HEK293 (cell line): ENCODE data around the gene DLK1.

Source experiments
- HOXA7 ChIP-seq: sonication (generic); formaldehyde crosslinking; IDR thresholded peaks from 2 replicates; pipeline ENCODE4 v1.8.1; 2022; ENCODE audit warnings: missing genetic modification reagents, borderline replicate concordance
- YY1 ChIP-seq: fragments of 450-650 bp; formaldehyde crosslinking; IDR thresholded peaks from 2 replicates; pipeline ENCODE4 v1.5.1; 2018; ENCODE audit warnings: missing biosample characterization, missing genetic modification characterization
- ZBTB7A ChIP-seq: fragments of 450-650 bp; formaldehyde crosslinking; IDR thresholded peaks from 2 replicates; pipeline ENCODE4 v1.5.1; 2016; ENCODE audit warnings: low read depth, missing biosample characterization, missing genetic modification characterization
- ZNF121 ChIP-seq: fragments of 450-650 bp; formaldehyde crosslinking; IDR thresholded peaks from 2 replicates; pipeline ENCODE4 v1.5.1; 2016; ENCODE audit warnings: missing biosample characterization, missing genetic modification characterization
- ZNF133 ChIP-seq: fragments of 450-650 bp; formaldehyde crosslinking; IDR thresholded peaks from 2 replicates; pipeline ENCODE4 v1.5.1; 2016; ENCODE audit warnings: missing biosample characterization, missing genetic modification characterization
- ZNF138 ChIP-seq: fragments of 450-650 bp; formaldehyde crosslinking; IDR thresholded peaks from 2 replicates; pipeline ENCODE4 v1.5.1; 2016; ENCODE audit warnings: missing biosample characterization, missing genetic modification characterization, borderline replicate concordance
- ZNF175 ChIP-seq: fragments of 450-650 bp; formaldehyde crosslinking; IDR thresholded peaks from 2 replicates; pipeline ENCODE4 v1.5.1; 2016; ENCODE audit warnings: missing biosample characterization, missing genetic modification characterization
- ZNF768 ChIP-seq: fragments of 450-650 bp; formaldehyde crosslinking; IDR thresholded peaks from 2 replicates; pipeline ENCODE4 v1.5.1; 2018; ENCODE audit warnings: missing biosample characterization, mild to moderate bottlenecking, missing genetic modification characterization
- ZNF776 ChIP-seq: fragments of 450-650 bp; formaldehyde crosslinking; IDR thresholded peaks from 2 replicates; pipeline ENCODE4 v1.5.0; 2017; ENCODE audit warnings: missing biosample characterization, missing genetic modification characterization, borderline replicate concordance
- TF ChIP-seq, protein P1 (sequence below): fragments of 450-650 bp; formaldehyde crosslinking; IDR thresholded peaks from 2 replicates; pipeline ENCODE4 v1.5.1; 2016; ENCODE audit warnings: missing biosample characterization, missing genetic modification characterization
- TF ChIP-seq, protein P2 (sequence below): fragments of 450-650 bp; formaldehyde crosslinking; IDR thresholded peaks from 2 replicates; pipeline ENCODE4 v1.5.1; 2016; ENCODE audit warnings: missing biosample characterization, missing genetic modification characterization
- TF ChIP-seq, protein P3 (sequence below): fragments of 450-650 bp; formaldehyde crosslinking; IDR thresholded peaks from 2 replicates; pipeline ENCODE4 v1.5.1; 2016; ENCODE audit warnings: missing biosample characterization, missing genetic modification characterization, low read depth

DNA sequence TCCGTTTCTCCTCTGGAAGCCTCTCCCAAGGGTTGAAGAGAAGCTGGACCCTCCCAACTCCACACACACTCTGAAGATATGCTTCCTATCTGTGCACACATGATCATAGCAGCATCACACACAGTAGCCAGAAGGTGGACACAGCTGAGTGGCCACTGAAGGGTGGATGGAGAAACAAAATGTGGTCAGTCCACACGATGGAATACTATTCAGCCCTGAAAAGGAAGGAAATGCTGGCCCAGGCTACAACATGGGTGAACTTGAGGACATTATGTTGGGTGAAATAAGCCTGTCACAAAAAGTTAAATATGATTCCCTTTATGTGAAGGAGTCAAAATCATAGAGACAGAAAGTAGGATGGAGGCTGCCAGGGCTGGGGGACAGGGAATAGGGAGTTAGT, 43.9 kb upstream of the DLK1 start:
- TF ChIP-seq, protein P1, sequence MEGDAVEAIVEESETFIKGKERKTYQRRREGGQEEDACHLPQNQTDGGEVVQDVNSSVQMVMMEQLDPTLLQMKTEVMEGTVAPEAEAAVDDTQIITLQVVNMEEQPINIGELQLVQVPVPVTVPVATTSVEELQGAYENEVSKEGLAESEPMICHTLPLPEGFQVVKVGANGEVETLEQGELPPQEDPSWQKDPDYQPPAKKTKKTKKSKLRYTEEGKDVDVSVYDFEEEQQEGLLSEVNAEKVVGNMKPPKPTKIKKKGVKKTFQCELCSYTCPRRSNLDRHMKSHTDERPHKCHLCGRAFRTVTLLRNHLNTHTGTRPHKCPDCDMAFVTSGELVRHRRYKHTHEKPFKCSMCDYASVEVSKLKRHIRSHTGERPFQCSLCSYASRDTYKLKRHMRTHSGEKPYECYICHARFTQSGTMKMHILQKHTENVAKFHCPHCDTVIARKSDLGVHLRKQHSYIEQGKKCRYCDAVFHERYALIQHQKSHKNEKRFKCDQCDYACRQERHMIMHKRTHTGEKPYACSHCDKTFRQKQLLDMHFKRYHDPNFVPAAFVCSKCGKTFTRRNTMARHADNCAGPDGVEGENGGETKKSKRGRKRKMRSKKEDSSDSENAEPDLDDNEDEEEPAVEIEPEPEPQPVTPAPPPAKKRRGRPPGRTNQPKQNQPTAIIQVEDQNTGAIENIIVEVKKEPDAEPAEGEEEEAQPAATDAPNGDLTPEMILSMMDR (tag by site-specific recombination), result no peak
- TF ChIP-seq, protein P2, sequence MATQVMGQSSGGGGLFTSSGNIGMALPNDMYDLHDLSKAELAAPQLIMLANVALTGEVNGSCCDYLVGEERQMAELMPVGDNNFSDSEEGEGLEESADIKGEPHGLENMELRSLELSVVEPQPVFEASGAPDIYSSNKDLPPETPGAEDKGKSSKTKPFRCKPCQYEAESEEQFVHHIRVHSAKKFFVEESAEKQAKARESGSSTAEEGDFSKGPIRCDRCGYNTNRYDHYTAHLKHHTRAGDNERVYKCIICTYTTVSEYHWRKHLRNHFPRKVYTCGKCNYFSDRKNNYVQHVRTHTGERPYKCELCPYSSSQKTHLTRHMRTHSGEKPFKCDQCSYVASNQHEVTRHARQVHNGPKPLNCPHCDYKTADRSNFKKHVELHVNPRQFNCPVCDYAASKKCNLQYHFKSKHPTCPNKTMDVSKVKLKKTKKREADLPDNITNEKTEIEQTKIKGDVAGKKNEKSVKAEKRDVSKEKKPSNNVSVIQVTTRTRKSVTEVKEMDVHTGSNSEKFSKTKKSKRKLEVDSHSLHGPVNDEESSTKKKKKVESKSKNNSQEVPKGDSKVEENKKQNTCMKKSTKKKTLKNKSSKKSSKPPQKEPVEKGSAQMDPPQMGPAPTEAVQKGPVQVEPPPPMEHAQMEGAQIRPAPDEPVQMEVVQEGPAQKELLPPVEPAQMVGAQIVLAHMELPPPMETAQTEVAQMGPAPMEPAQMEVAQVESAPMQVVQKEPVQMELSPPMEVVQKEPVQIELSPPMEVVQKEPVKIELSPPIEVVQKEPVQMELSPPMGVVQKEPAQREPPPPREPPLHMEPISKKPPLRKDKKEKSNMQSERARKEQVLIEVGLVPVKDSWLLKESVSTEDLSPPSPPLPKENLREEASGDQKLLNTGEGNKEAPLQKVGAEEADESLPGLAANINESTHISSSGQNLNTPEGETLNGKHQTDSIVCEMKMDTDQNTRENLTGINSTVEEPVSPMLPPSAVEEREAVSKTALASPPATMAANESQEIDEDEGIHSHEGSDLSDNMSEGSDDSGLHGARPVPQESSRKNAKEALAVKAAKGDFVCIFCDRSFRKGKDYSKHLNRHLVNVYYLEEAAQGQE (tag by site-specific recombination), result no peak
- no peak for TF ChIP-seq ZNF175 (tag by site-specific recombination)
- TF ChIP-seq ZNF133 (tag by site-specific recombination), result no peak
- TF ChIP-seq ZNF776 (tag by site-specific recombination), result no peak
- no peak for TF ChIP-seq HOXA7
- no peak for TF ChIP-seq ZBTB7A (tag by site-specific recombination)
- no peak for TF ChIP-seq ZNF138
- no peak for TF ChIP-seq ZNF768
- TF ChIP-seq YY1, result no peak
- TF ChIP-seq, protein P3, sequence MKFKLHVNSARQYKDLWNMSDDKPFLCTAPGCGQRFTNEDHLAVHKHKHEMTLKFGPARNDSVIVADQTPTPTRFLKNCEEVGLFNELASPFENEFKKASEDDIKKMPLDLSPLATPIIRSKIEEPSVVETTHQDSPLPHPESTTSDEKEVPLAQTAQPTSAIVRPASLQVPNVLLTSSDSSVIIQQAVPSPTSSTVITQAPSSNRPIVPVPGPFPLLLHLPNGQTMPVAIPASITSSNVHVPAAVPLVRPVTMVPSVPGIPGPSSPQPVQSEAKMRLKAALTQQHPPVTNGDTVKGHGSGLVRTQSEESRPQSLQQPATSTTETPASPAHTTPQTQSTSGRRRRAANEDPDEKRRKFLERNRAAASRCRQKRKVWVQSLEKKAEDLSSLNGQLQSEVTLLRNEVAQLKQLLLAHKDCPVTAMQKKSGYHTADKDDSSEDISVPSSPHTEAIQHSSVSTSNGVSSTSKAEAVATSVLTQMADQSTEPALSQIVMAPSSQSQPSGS (tag by site-specific recombination), result no peak
- no peak for TF ChIP-seq ZNF121 (tag by site-specific recombination)
